HepG2 (cell line): ENCODE results near the gene MRPL14. TPM values are rescaled to one million over a fixed set of nuclear protein-coding genes. Genes with fewer than 3 reads are reported as not detected.

Experiments used
- ARID2 ChIP-seq: sonication (generic); formaldehyde crosslinking; IDR thresholded peaks from 2 replicates; pipeline ENCODE4 v1.8.1; 2022; ENCODE audit warnings: mild to moderate bottlenecking, missing genetic modification reagents, borderline replicate concordance
- EP300 ChIP-seq, 3 experiments: sonication (generic) in 1 of 3; formaldehyde crosslinking in 1 of 3; IDR thresholded peaks; 2 replicates each; pipeline versions ENCODE4 v1.5.1 to v1.6.1; 2011 to 2020; ENCODE audit warnings: low read depth in 2 of 3, low read length in 2 of 3, borderline replicate concordance in 1 of 3, improper control_type of control experiment in 1 of 3, mild to moderate bottlenecking in 1 of 3, missing genetic modification reagents in 1 of 3, moderate library complexity in 1 of 3
- GTF2F1 ChIP-seq: fragments of 150-350 bp; IDR thresholded peaks from 2 replicates; pipeline ENCODE4 v1.6.1; 2014; ENCODE audit warnings: low read length
- MAF1 ChIP-seq: sonication (generic); formaldehyde crosslinking; IDR thresholded peaks from 2 replicates; pipeline ENCODE4 v1.5.0; 2020; ENCODE audit warnings: missing genetic modification reagents, borderline replicate concordance
- MLLT10 ChIP-seq: sonication (generic); formaldehyde crosslinking; IDR thresholded peaks from 2 replicates; pipeline ENCODE4 v1.4.0; 2020; ENCODE audit warnings: missing genetic modification reagents
- SP2 ChIP-seq: sonication (generic); formaldehyde crosslinking; IDR thresholded peaks from 2 replicates; pipeline ENCODE4 v1.5.1; 2020; ENCODE audit warnings: mild to moderate bottlenecking, missing genetic modification reagents
- TBX2 ChIP-seq: sonication (generic); formaldehyde crosslinking; IDR thresholded peaks from 2 replicates; pipeline ENCODE4 v1.5.0; 2020; ENCODE audit warnings: missing genetic modification reagents, mild to moderate bottlenecking, borderline replicate concordance
- U2AF2 ChIP-seq: fragments of 200-400 bp; formaldehyde crosslinking; IDR thresholded peaks from 2 replicates; pipeline ENCODE4 v1.6.1; 2017; ENCODE audit warnings: low read depth, mild to moderate bottlenecking, low read length
- ZNF570 ChIP-seq: sonication (generic); formaldehyde crosslinking; IDR thresholded peaks from 2 replicates; pipeline ENCODE4 v1.4.0; 2020; ENCODE audit warnings: mild to moderate bottlenecking, missing genetic modification reagents, borderline replicate concordance
- ZNF607 ChIP-seq: sonication (generic); formaldehyde crosslinking; IDR thresholded peaks from 2 replicates; pipeline ENCODE4 v1.5.1; 2020; ENCODE audit warnings: missing genetic modification reagents, mild to moderate bottlenecking, borderline replicate concordance
- ZNF672 ChIP-seq: sonication (generic); formaldehyde crosslinking; IDR thresholded peaks from 2 replicates; pipeline ENCODE4 v1.8.1; 2022; ENCODE audit warnings: missing genetic modification reagents
- ZNF776 ChIP-seq: sonication (generic); formaldehyde crosslinking; IDR thresholded peaks from 2 replicates; pipeline ENCODE4 v1.4.0; 2020; ENCODE audit warnings: mild to moderate bottlenecking, missing genetic modification reagents
- polyA plus RNA-seq, 8 experiments: library from polyadenylated mRNA; depleted of rRNA in 3 of 8; stranded (reverse) in 7 of 8; unstranded in 1 of 8; fragments of >200 nt; fragmentation: Illumina TruSeq in 4 of 8; extraction: Trizol in 4 of 8; gene quantifications; 2 replicates each; pipeline versions ENCODE4 v1.2.1 to v1.2.3, GENCODE V29; 2011 to 2016; ENCODE audit warnings: low read depth in 4 of 8, missing spikeins in 1 of 8, mixed read lengths in 1 of 8; ENCODE audit not compliant: insufficient read depth in 1 of 8
- total RNA-seq, 5 experiments: library from RNA; depleted of rRNA; stranded (reverse); fragments of >200 nt; fragmentation: Illumina TruSeq; extraction: Trizol; gene quantifications; 2 replicates each; pipeline ENCODE4 v1.2.3, GENCODE V29; 2016; ENCODE audit warnings: low read depth in 1 of 5
- TF ChIP-seq, protein P1 (sequence below): sonication (generic); formaldehyde crosslinking; IDR thresholded peaks from 2 replicates; pipeline ENCODE4 v1.8.1; 2023; ENCODE audit warnings: missing genetic modification reagents, inconsistent platforms, borderline replicate concordance
- TF ChIP-seq, protein P2 (sequence below): sonication (generic); formaldehyde crosslinking; IDR thresholded peaks from 2 replicates; pipeline ENCODE4 v1.9.0; 2021; ENCODE audit warnings: missing genetic modification reagents, borderline replicate concordance
- TF ChIP-seq, protein P3 (sequence below): sonication (generic); formaldehyde crosslinking; IDR thresholded peaks from 2 replicates; pipeline ENCODE4 v1.4.0; 2020; ENCODE audit warnings: low read depth, missing genetic modification reagents
- TF ChIP-seq, protein P4 (sequence below), 2 experiments: sonication (generic) in 1 of 2; formaldehyde crosslinking in 1 of 2; IDR thresholded peaks; 2 replicates each; pipeline versions ENCODE4 v1.4.0 to v1.6.1; 2018 to 2020; ENCODE audit warnings: missing genetic modification reagents in 2 of 2, borderline replicate concordance in 1 of 2, low read depth in 1 of 2, mild to moderate bottlenecking in 1 of 2, missing biosample characterization in 1 of 2

MRPL14 gene
- total and polyA plus RNA-seq, 2 of the 13 experiments (the other 11 are each of a cell fraction or from before 2014, with no cell fraction given): 157 to 178 TPM

DNA sequence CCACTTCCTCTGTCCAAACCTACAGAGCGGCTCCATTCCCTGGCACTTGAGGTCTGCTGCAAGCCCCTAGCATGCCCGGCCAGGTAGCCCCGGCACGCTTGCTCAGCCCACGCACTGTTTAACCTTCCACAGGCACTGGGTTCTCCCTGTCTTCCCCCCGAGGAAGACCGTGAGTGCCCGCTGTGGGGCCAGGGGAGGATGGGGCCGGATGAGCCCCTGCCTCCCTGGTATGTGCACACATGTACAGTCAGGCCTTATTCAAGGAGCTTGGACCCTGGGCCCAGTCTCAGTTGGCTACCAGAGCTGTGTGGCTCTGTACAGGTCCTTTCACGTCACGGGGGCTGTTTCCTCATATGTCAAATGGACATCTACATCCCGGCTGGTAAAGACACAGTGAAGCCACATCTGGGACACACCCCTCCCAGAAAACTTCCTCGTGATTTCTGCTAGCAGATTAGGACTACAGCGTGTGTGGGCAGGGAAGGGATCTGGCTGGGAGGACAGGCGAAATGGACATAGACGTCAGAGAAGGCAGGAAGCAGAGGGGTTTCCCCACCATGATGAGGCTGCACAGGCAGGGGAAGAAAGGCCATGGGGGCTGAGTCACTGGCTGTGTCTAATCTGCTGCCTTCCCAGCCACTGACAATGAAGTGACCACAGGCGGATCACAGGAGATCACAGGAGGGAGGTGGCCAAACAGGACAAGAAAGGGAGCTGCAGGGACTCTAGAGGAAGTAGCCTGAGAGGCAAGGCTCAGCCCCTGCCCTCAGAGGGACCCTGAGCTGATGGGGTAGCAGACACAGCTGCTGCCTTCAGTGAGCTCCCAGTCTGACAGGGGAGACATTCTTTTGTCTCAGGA, 62.9 kb downstream of the MRPL14 start (continued):
- TF ChIP-seq, protein P1, sequence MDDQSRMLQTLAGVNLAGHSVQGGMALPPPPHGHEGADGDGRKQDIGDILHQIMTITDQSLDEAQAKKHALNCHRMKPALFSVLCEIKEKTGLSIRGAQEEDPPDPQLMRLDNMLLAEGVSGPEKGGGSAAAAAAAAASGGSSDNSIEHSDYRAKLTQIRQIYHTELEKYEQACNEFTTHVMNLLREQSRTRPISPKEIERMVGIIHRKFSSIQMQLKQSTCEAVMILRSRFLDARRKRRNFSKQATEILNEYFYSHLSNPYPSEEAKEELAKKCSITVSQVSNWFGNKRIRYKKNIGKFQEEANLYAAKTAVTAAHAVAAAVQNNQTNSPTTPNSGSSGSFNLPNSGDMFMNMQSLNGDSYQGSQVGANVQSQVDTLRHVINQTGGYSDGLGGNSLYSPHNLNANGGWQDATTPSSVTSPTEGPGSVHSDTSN (CRISPR knock-in tag): no peak
- TF ChIP-seq, protein P2, sequence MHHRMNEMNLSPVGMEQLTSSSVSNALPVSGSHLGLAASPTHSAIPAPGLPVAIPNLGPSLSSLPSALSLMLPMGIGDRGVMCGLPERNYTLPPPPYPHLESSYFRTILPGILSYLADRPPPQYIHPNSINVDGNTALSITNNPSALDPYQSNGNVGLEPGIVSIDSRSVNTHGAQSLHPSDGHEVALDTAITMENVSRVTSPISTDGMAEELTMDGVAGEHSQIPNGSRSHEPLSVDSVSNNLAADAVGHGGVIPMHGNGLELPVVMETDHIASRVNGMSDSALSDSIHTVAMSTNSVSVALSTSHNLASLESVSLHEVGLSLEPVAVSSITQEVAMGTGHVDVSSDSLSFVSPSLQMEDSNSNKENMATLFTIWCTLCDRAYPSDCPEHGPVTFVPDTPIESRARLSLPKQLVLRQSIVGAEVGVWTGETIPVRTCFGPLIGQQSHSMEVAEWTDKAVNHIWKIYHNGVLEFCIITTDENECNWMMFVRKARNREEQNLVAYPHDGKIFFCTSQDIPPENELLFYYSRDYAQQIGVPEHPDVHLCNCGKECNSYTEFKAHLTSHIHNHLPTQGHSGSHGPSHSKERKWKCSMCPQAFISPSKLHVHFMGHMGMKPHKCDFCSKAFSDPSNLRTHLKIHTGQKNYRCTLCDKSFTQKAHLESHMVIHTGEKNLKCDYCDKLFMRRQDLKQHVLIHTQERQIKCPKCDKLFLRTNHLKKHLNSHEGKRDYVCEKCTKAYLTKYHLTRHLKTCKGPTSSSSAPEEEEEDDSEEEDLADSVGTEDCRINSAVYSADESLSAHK (CRISPR knock-in tag): no peak
- no peak for TF ChIP-seq GTF2F1
- peak; percentile 31; the same call in 1 of the 2 replicates for TF ChIP-seq SP2 (CRISPR knock-in tag)
- TF ChIP-seq, protein P3, sequence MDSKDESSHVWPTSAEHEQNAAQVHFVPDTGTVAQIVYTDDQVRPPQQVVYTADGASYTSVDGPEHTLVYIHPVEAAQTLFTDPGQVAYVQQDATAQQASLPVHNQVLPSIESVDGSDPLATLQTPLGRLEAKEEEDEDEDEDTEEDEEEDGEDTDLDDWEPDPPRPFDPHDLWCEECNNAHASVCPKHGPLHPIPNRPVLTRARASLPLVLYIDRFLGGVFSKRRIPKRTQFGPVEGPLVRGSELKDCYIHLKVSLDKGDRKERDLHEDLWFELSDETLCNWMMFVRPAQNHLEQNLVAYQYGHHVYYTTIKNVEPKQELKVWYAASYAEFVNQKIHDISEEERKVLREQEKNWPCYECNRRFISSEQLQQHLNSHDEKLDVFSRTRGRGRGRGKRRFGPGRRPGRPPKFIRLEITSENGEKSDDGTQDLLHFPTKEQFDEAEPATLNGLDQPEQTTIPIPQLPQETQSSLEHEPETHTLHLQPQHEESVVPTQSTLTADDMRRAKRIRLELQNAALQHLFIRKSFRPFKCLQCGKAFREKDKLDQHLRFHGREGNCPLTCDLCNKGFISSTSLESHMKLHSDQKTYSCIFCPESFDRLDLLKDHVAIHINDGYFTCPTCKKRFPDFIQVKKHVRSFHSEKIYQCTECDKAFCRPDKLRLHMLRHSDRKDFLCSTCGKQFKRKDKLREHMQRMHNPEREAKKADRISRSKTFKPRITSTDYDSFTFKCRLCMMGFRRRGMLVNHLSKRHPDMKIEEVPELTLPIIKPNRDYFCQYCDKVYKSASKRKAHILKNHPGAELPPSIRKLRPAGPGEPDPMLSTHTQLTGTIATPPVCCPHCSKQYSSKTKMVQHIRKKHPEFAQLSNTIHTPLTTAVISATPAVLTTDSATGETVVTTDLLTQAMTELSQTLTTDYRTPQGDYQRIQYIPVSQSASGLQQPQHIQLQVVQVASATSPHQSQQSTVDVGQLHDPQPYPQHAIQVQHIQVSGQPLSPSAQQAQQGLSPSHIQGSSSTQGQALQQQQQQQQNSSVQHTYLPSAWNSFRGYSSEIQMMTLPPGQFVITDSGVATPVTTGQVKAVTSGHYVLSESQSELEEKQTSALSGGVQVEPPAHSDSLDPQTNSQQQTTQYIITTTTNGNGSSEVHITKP (CRISPR knock-in tag): no peak
- no peak for TF ChIP-seq ZNF570 (CRISPR knock-in tag)
- TF ChIP-seq ZNF672 (CRISPR knock-in tag): no peak
- TF ChIP-seq ARID2: no peak
- no peak for TF ChIP-seq MAF1
- TF ChIP-seq TBX2 (CRISPR knock-in tag): peak; percentile 42; the same call in 1 of the 2 replicates
- TF ChIP-seq U2AF2: no peak
- TF ChIP-seq ZNF776 (CRISPR knock-in tag): no peak
- TF ChIP-seq, protein P4, sequence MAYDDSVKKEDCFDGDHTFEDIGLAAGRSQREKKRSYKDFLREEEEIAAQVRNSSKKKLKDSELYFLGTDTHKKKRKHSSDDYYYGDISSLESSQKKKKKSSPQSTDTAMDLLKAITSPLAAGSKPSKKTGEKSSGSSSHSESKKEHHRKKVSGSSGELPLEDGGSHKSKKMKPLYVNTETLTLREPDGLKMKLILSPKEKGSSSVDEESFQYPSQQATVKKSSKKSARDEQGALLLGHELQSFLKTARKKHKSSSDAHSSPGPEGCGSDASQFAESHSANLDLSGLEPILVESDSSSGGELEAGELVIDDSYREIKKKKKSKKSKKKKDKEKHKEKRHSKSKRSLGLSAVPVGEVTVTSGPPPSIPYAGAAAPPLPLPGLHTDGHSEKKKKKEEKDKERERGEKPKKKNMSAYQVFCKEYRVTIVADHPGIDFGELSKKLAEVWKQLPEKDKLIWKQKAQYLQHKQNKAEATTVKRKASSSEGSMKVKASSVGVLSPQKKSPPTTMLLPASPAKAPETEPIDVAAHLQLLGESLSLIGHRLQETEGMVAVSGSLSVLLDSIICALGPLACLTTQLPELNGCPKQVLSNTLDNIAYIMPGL (CRISPR knock-in tag; IDR thresholded peaks at IDR 0.05; ENCODE audit: borderline replicate concordance in 1 of 2, low read depth in 1 of 2): 0 out of 4 replicates have a peak, but pooled peaks of 1 of the 2 experiments have one; percentile 15
- peak; percentile 77; the same call in 1 of the 2 replicates for TF ChIP-seq ZNF607 (CRISPR knock-in tag)
- TF ChIP-seq EP300 (IDR thresholded peaks at IDR 0.05; ENCODE audit: low read depth in 2 of 2, low read length in 2 of 2): no peak; a peak in 1 of 4 replicates
- no peak for TF ChIP-seq EP300 (CRISPR knock-in tag; IDR thresholded peaks at IDR 0.05; ENCODE audit: borderline replicate concordance)
- no peak for TF ChIP-seq MLLT10
